HepG2 (cell line): ENCODE measurements around the gene CIAPIN1. TPM values are rescaled to one million over a fixed set of nuclear protein-coding genes. Genes with fewer than 3 reads are reported as not detected.

ENCODE experiments used
- ARID5B ChIP-seq: IDR thresholded peaks from 2 replicates; pipeline ENCODE4 v1.4.0; 2020; ENCODE audit warnings: mild to moderate bottlenecking, missing genetic modification reagents
- ASH2L ChIP-seq: fragments of 300-600, 200-600 bp; sonication (generic); IDR thresholded peaks from 2 replicates; pipeline ENCODE4 v1.7.0; 2017; ENCODE audit warnings: low read depth, mild to moderate bottlenecking, moderate library complexity, mixed read lengths, low read length; ENCODE audit not compliant: insufficient read length
- BATF2 ChIP-seq: sonication (generic); formaldehyde crosslinking; IDR thresholded peaks from 2 replicates; pipeline ENCODE4 v1.8.0; 2022; ENCODE audit warnings: mild to moderate bottlenecking, missing genetic modification reagents, moderate library complexity
- DMAP1 ChIP-seq: IDR thresholded peaks from 2 replicates; pipeline ENCODE4 v1.6.1; 2016
- HNF4A ChIP-seq: sonication (generic); formaldehyde crosslinking; IDR thresholded peaks from 2 replicates; pipeline ENCODE4 v1.4.0; 2020; ENCODE audit warnings: missing genetic modification reagents
- HOXD1 ChIP-seq: sonication (generic); formaldehyde crosslinking; IDR thresholded peaks from 2 replicates; pipeline ENCODE4 v1.5.0; 2020; ENCODE audit warnings: missing genetic modification reagents
- PHB2 ChIP-seq: fragments of 450-650 bp; IDR thresholded peaks from 2 replicates; pipeline ENCODE4 v1.6.1; 2018; ENCODE audit not compliant: partially characterized antibody
- RARG ChIP-seq: sonication (generic); formaldehyde crosslinking; IDR thresholded peaks from 2 replicates; pipeline ENCODE4 v1.4.0; 2020; ENCODE audit warnings: low read depth, mild to moderate bottlenecking, missing genetic modification reagents
- THAP11 ChIP-seq: IDR thresholded peaks from 2 replicates; pipeline ENCODE4 v1.6.1; 2016; ENCODE audit warnings: missing biosample characterization, missing genetic modification reagents
- THAP9 ChIP-seq: sonication (generic); formaldehyde crosslinking; IDR thresholded peaks from 2 replicates; pipeline ENCODE4; 2020; ENCODE audit warnings: missing genetic modification reagents, mild to moderate bottlenecking, borderline replicate concordance
- ZBTB38 ChIP-seq: sonication (generic); formaldehyde crosslinking; IDR thresholded peaks from 2 replicates; pipeline ENCODE4 v1.5.1; 2020; ENCODE audit warnings: mild to moderate bottlenecking, missing genetic modification reagents
- ZIK1 ChIP-seq: sonication (generic); formaldehyde crosslinking; IDR thresholded peaks from 2 replicates; pipeline ENCODE4 v1.5.0; 2020; ENCODE audit warnings: mild to moderate bottlenecking, low read depth, missing genetic modification reagents, borderline replicate concordance
- ZKSCAN1 ChIP-seq: fragments of 150-350 bp; IDR thresholded peaks from 2 replicates; pipeline ENCODE4 v1.6.1; 2014; ENCODE audit warnings: low read length
- ZNF235 ChIP-seq: sonication (generic); formaldehyde crosslinking; IDR thresholded peaks from 2 replicates; pipeline ENCODE4 v1.8.1; 2023; ENCODE audit warnings: mild to moderate bottlenecking, missing genetic modification reagents, borderline replicate concordance
- ZNF281 ChIP-seq: sonication (generic); formaldehyde crosslinking; IDR thresholded peaks from 2 replicates; pipeline ENCODE4 v1.4.0; 2020; ENCODE audit warnings: missing genetic modification reagents, borderline replicate concordance
- ZNF513 ChIP-seq: sonication (generic); formaldehyde crosslinking; conservative IDR thresholded peaks from 2 replicates; pipeline ENCODE4 v1.5.0; 2020; ENCODE audit warnings: missing genetic modification reagents
- ZNF772 ChIP-seq: sonication (generic); formaldehyde crosslinking; IDR thresholded peaks from 2 replicates; pipeline ENCODE4 v1.5.0; 2020; ENCODE audit warnings: mild to moderate bottlenecking, missing genetic modification reagents
- polyA plus RNA-seq, 8 experiments: library from polyadenylated mRNA; depleted of rRNA in 3 of 8; stranded (reverse) in 7 of 8; unstranded in 1 of 8; fragments of >200 nt; fragmentation: Illumina TruSeq in 4 of 8; extraction: Trizol in 4 of 8; gene quantifications; 2 replicates each; pipeline versions ENCODE4 v1.2.1 to v1.2.3, GENCODE V29; 2011 to 2016; ENCODE audit warnings: low read depth in 4 of 8, missing spikeins in 1 of 8, mixed read lengths in 1 of 8; ENCODE audit not compliant: insufficient read depth in 1 of 8
- total RNA-seq, 5 experiments: library from RNA; depleted of rRNA; stranded (reverse); fragments of >200 nt; fragmentation: Illumina TruSeq; extraction: Trizol; gene quantifications; 2 replicates each; pipeline ENCODE4 v1.2.3, GENCODE V29; 2016; ENCODE audit warnings: low read depth in 1 of 5

The CIAPIN1 gene
- total and polyA plus RNA-seq, 2 of the 13 experiments (the other 11 are each of a cell fraction or from before 2014, with no cell fraction given), result 69.3 to 89.7 TPM

GRCh38 chr16:57471852-57472664, 24.9 kb upstream of the CIAPIN1 start (continued):
- TF ChIP-seq ARID5B (CRISPR knock-in tag) (peak; percentile 87), HOXD1 (CRISPR knock-in tag) (0 out of 2 replicates have a peak, but pooled peaks have one; percentile 47), THAP9 (peak; percentile 20; the same call in 1 of the 2 replicates), BATF2 (CRISPR knock-in tag) (peak; percentile 57; the same call in 1 of the 2 replicates), ZNF281 (CRISPR knock-in tag) (peak; percentile 60; the same call in 1 of the 2 replicates), RARG (CRISPR knock-in tag) (no peak), ZNF235 (CRISPR knock-in tag) (no peak), DMAP1 (peak; percentile 80), ZIK1 (CRISPR knock-in tag) (no peak), ZNF513 (CRISPR knock-in tag) (no peak), ASH2L (peak; percentile 87), HNF4A (peak; percentile 97), ZKSCAN1 (no peak), ZNF772 (no peak), THAP11 (peak; percentile 60), ZBTB38 (CRISPR knock-in tag) (no peak; the same call in 1 of the 2 replicates), PHB2 (no peak)
